HEK293 (cell line): Measurements from ENCODE around the gene SAMD11.
A peak's percentile ranks its signal among the peaks of the same experiment; 100 is the strongest.

Experiments
- OVOL3 ChIP-seq: fragments of 450-650 bp; formaldehyde crosslinking; IDR thresholded peaks from 2 replicates; pipeline ENCODE4 v1.5.1; 2016; ENCODE audit warnings: missing biosample characterization, missing genetic modification characterization
- RBAK ChIP-seq: fragments of 450-650 bp; formaldehyde crosslinking; IDR thresholded peaks from 2 replicates; pipeline ENCODE4 v1.5.1; 2016; ENCODE audit warnings: missing biosample characterization, missing genetic modification characterization
- SCRT1 ChIP-seq: fragments of 450-650 bp; formaldehyde crosslinking; IDR thresholded peaks from 2 replicates; pipeline ENCODE4 v1.5.1; 2016; ENCODE audit warnings: missing biosample characterization, missing genetic modification characterization, borderline replicate concordance
- SCRT2 ChIP-seq: fragments of 450-650 bp; formaldehyde crosslinking; IDR thresholded peaks from 2 replicates; pipeline ENCODE4 v1.5.1; 2016; ENCODE audit warnings: missing biosample characterization, missing genetic modification characterization
- WT1 ChIP-seq: fragments of 450-650 bp; formaldehyde crosslinking; IDR thresholded peaks from 2 replicates; pipeline ENCODE4 v1.5.1; 2016; ENCODE audit warnings: missing biosample characterization, missing genetic modification characterization
- YY2 ChIP-seq: fragments of 450-650 bp; formaldehyde crosslinking; IDR thresholded peaks from 2 replicates; pipeline ENCODE4 v1.5.1; 2016; ENCODE audit warnings: missing biosample characterization, missing genetic modification characterization
- ZBTB26 ChIP-seq: fragments of 450-650 bp; formaldehyde crosslinking; optimal IDR thresholded peaks from 2 replicates; pipeline ENCODE3; 2016; ENCODE audit warnings: missing biosample characterization, mild to moderate bottlenecking, missing genetic modification characterization
- ZBTB6 ChIP-seq: fragments of 450-650 bp; formaldehyde crosslinking; IDR thresholded peaks from 2 replicates; pipeline ENCODE4 v1.5.1; 2017; ENCODE audit warnings: missing biosample characterization, missing genetic modification characterization
- ZEB2 ChIP-seq: fragments of 450-650 bp; formaldehyde crosslinking; IDR thresholded peaks from 2 replicates; pipeline ENCODE4 v1.5.1; 2016; ENCODE audit warnings: missing biosample characterization, missing genetic modification characterization
- ZFHX2 ChIP-seq: fragments of 450-650 bp; formaldehyde crosslinking; conservative IDR thresholded peaks from 2 replicates; pipeline ENCODE4 v1.5.1; 2016; ENCODE audit warnings: missing biosample characterization, missing genetic modification characterization
- ZNF121 ChIP-seq: fragments of 450-650 bp; formaldehyde crosslinking; IDR thresholded peaks from 2 replicates; pipeline ENCODE4 v1.5.1; 2016; ENCODE audit warnings: missing biosample characterization, missing genetic modification characterization
- ZNF155 ChIP-seq: fragments of 450-650 bp; formaldehyde crosslinking; IDR thresholded peaks from 2 replicates; pipeline ENCODE4 v1.5.1; 2016; ENCODE audit warnings: missing biosample characterization, missing genetic modification characterization
- ZNF18 ChIP-seq: fragments of 450-650 bp; formaldehyde crosslinking; IDR thresholded peaks from 2 replicates; pipeline ENCODE4 v1.5.1; 2016; ENCODE audit warnings: missing biosample characterization, missing genetic modification characterization
- ZNF184 ChIP-seq: fragments of 450-650 bp; IDR thresholded peaks from 2 replicates; pipeline ENCODE4 v1.5.1; 2018; ENCODE audit warnings: missing biosample characterization, mild to moderate bottlenecking, missing genetic modification characterization
- ZNF280C ChIP-seq: fragments of 450-650 bp; formaldehyde crosslinking; IDR thresholded peaks from 2 replicates; pipeline ENCODE4 v1.5.1; 2016; ENCODE audit warnings: missing biosample characterization, missing genetic modification characterization
- ZNF292 ChIP-seq: fragments of 450-650 bp; formaldehyde crosslinking; IDR thresholded peaks from 2 replicates; pipeline ENCODE4 v1.5.1; 2016; ENCODE audit warnings: low read depth, missing biosample characterization, missing genetic modification characterization, borderline replicate concordance
- ZNF341 ChIP-seq: fragments of 450-650 bp; formaldehyde crosslinking; IDR thresholded peaks from 2 replicates; pipeline ENCODE4; 2016; ENCODE audit warnings: low read depth, missing biosample characterization, missing genetic modification characterization
- ZNF350 ChIP-seq: fragments of 450-650 bp; formaldehyde crosslinking; IDR thresholded peaks from 2 replicates; pipeline ENCODE4 v1.5.0; 2017; ENCODE audit warnings: missing biosample characterization, mild to moderate bottlenecking, missing genetic modification characterization
- ZNF354C ChIP-seq: fragments of 450-650 bp; formaldehyde crosslinking; IDR thresholded peaks from 2 replicates; pipeline ENCODE4 v1.5.1; 2016; ENCODE audit warnings: missing biosample characterization, missing genetic modification characterization, low read depth, borderline replicate concordance
- ZNF366 ChIP-seq: fragments of 450-650 bp; formaldehyde crosslinking; conservative IDR thresholded peaks from 2 replicates; pipeline ENCODE4 v1.5.1; 2016; ENCODE audit warnings: missing biosample characterization, missing genetic modification characterization
- ZNF404 ChIP-seq: fragments of 450-650 bp; formaldehyde crosslinking; IDR thresholded peaks from 2 replicates; pipeline ENCODE4 v1.5.1; 2017; ENCODE audit warnings: missing biosample characterization, missing genetic modification characterization
- ZNF510 ChIP-seq: fragments of 450-650 bp; formaldehyde crosslinking; IDR thresholded peaks from 2 replicates; pipeline ENCODE4 v1.5.1; 2018; ENCODE audit warnings: mild to moderate bottlenecking, missing genetic modification characterization, missing biosample characterization; ENCODE audit not compliant: insufficient replicate concordance
- ZNF571 ChIP-seq: fragments of 450-650 bp; formaldehyde crosslinking; IDR thresholded peaks from 2 replicates; pipeline ENCODE4 v1.5.0; 2017; ENCODE audit warnings: missing biosample characterization, missing genetic modification characterization
- ZNF639 ChIP-seq: fragments of 450-650 bp; formaldehyde crosslinking; IDR thresholded peaks from 2 replicates; pipeline ENCODE4 v1.5.1; 2016; ENCODE audit warnings: missing biosample characterization, missing genetic modification characterization
- ZNF792 ChIP-seq: fragments of 450-650 bp; formaldehyde crosslinking; IDR thresholded peaks from 2 replicates; pipeline ENCODE4 v1.5.1; 2016; ENCODE audit warnings: missing biosample characterization, missing genetic modification characterization
- ZNF837 ChIP-seq: fragments of 450-650 bp; formaldehyde crosslinking; IDR thresholded peaks from 2 replicates; pipeline ENCODE4 v1.5.1; 2016; ENCODE audit warnings: missing biosample characterization, missing genetic modification characterization
- ZNF843 ChIP-seq: fragments of 450-650 bp; formaldehyde crosslinking; IDR thresholded peaks from 2 replicates; pipeline ENCODE4 v1.5.1; 2016; ENCODE audit warnings: missing biosample characterization, missing genetic modification characterization
- ZSCAN16 ChIP-seq: fragments of 450-650 bp; formaldehyde crosslinking; IDR thresholded peaks from 2 replicates; pipeline ENCODE4 v1.5.1; 2016; ENCODE audit warnings: missing biosample characterization, missing genetic modification characterization
- ZSCAN18 ChIP-seq: fragments of 450-650 bp; formaldehyde crosslinking; IDR thresholded peaks from 2 replicates; pipeline ENCODE4 v1.5.1; 2016; ENCODE audit warnings: missing biosample characterization, missing genetic modification characterization
- TF ChIP-seq, protein P1 (sequence below): fragments of 450-650 bp; formaldehyde crosslinking; IDR thresholded peaks from 2 replicates; pipeline ENCODE4 v1.5.1; 2016; ENCODE audit warnings: missing biosample characterization, missing genetic modification characterization, borderline replicate concordance

SAMD11 gene

GRCh38 chr1:934991-935750 lies 11.4 kb downstream of the SAMD11 start (continued):
- TF ChIP-seq ZNF280C (tag by site-specific recombination) (no peak), SCRT2 (tag by site-specific recombination) (peak; percentile 94), RBAK (no peak), ZSCAN18 (tag by site-specific recombination) (no peak), ZNF510 (tag by site-specific recombination) (no peak), ZNF792 (tag by site-specific recombination) (no peak; the same call in 1 of the 2 replicates), ZFHX2 (tag by site-specific recombination) (peak; percentile 93), ZNF354C (tag by site-specific recombination) (no peak), ZNF184 (tag by site-specific recombination) (no peak), ZNF155 (tag by site-specific recombination) (no peak), ZNF837 (no peak), ZBTB26 (peak; percentile 37), ZNF843 (tag by site-specific recombination) (no peak), ZNF366 (tag by site-specific recombination) (no peak; the same call in 1 of the 2 replicates), ZNF639 (tag by site-specific recombination) (0 out of 2 replicates have a peak, but pooled peaks have one; percentile 10), ZSCAN16 (tag by site-specific recombination) (0 out of 2 replicates have a peak, but pooled peaks have one; percentile 8), ZNF404 (no peak), SCRT1 (tag by site-specific recombination) (peak; percentile 94), ZBTB6 (tag by site-specific recombination) (no peak), OVOL3 (tag by site-specific recombination) (no peak), ZNF121 (tag by site-specific recombination) (no peak), ZNF341 (no peak; the same call in 1 of the 2 replicates), ZNF292 (tag by site-specific recombination) (no peak), YY2 (tag by site-specific recombination) (no peak), WT1 (tag by site-specific recombination) (peak; percentile 56; the same call in 1 of the 2 replicates), ZNF571 (tag by site-specific recombination) (no peak), ZNF18 (tag by site-specific recombination) (no peak), ZNF350 (tag by site-specific recombination) (no peak), ZEB2 (peak; percentile 60; the same call in 1 of the 2 replicates)
- TF ChIP-seq, protein P1, sequence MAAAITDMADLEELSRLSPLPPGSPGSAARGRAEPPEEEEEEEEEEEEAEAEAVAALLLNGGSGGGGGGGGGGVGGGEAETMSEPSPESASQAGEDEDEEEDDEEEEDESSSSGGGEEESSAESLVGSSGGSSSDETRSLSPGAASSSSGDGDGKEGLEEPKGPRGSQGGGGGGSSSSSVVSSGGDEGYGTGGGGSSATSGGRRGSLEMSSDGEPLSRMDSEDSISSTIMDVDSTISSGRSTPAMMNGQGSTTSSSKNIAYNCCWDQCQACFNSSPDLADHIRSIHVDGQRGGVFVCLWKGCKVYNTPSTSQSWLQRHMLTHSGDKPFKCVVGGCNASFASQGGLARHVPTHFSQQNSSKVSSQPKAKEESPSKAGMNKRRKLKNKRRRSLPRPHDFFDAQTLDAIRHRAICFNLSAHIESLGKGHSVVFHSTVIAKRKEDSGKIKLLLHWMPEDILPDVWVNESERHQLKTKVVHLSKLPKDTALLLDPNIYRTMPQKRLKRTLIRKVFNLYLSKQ (tag by site-specific recombination) = no peak
